Ectodermal cell (in vitro differentiated cells): ENCODE results near the gene IRF1.
"Not testable (repeated sequence)": the region's sequence is repeated elsewhere in the genome, so short reads cannot be mapped to it uniquely, and the experiment has no call there.

Experiments
- H3K27ac ChIP-seq: 2 replicates; pipeline ENCODE4 v1.7.0; 2013; ENCODE audit warnings: mild to moderate bottlenecking, low read depth, low read length; ENCODE audit not compliant: insufficient read depth, poor library complexity, severe bottlenecking
- H3K27me3 ChIP-seq: 2 replicates; pipeline ENCODE4 v1.7.0; 2013; ENCODE audit warnings: mild to moderate bottlenecking, low read length; ENCODE audit not compliant: insufficient read depth, control insufficient read depth, poor library complexity, severe bottlenecking
- H3K36me3 ChIP-seq: one replicate; pipeline ENCODE4 v1.7.0; 2013; ENCODE audit warnings: low read length; ENCODE audit not compliant: control insufficient read depth, insufficient read depth
- H3K4me1 ChIP-seq: one replicate; pipeline ENCODE4 v1.7.0; 2013; ENCODE audit warnings: low read length; ENCODE audit not compliant: control insufficient read depth, insufficient read depth
- H3K4me3 ChIP-seq: 2 replicates; pipeline ENCODE4 v1.7.0; 2013; ENCODE audit warnings: low read depth, low read length, control low read depth; ENCODE audit not compliant: insufficient read depth
- H3K9me3 ChIP-seq: 2 replicates; pipeline ENCODE4 v1.7.0; 2013; ENCODE audit warnings: mild to moderate bottlenecking, low read length, moderate library complexity; ENCODE audit not compliant: control insufficient read depth
- WGBS, 2 experiments: methylation state at CpG; one replicate each; pipeline ENCODE4 v1.1.7; 2013; ENCODE audit warnings: missing lambda C conversion rate in 2 of 2; 5-methylcytosine and 5-hydroxymethylcytosine counted together

IRF1 gene

GRCh38 chr5:132524877-132525276 is 34.3 kb upstream of the IRF1 start:
- H3K4me3 ChIP-seq, H3K4me1 ChIP-seq, H3K36me3 ChIP-seq, H3K9me3 ChIP-seq, H3K27me3 ChIP-seq, H3K27ac ChIP-seq: not testable (repeated sequence)
- WGBS, 2 experiments, result 88 to 93% methylated on average over 5 of the region's 5 CpGs

GRCh38 chr5:132522067-132522466 is 31.5 kb upstream of the IRF1 start:
- WGBS, 2 experiments, result 88 to 92% methylated on average over 1 of the region's 1 CpG

GRCh38 chr5:132513618-132514336 is 23.2 kb upstream of the IRF1 start:
- not testable (repeated sequence) for H3K4me1 ChIP-seq, H3K27me3 ChIP-seq, H3K27ac ChIP-seq, H3K9me3 ChIP-seq, H3K36me3 ChIP-seq, H3K4me3 ChIP-seq
- WGBS, 2 experiments, result 75 to 90% methylated on average over 5 to 21 of the region's 25 CpGs

More at GRCh38 chr5:132522067-132522466, 31.5 kb upstream of the IRF1 start:
- H3K4me1 ChIP-seq, H3K9me3 ChIP-seq, H3K27ac ChIP-seq, H3K4me3 ChIP-seq, H3K36me3 ChIP-seq, H3K27me3 ChIP-seq: not testable (repeated sequence)

- H3K27ac ChIP-seq, result no peak overlapping the region
- H3K36me3 ChIP-seq, result no peaks in the 10 kb centered on the region
- no peak overlapping the region for H3K4me3 ChIP-seq
- H3K4me1 ChIP-seq, result no peaks in the 10 kb centered on the region
- no peaks in the 10 kb centered on the region for H3K27me3 ChIP-seq
- no peaks in the 10 kb centered on the region for H3K9me3 ChIP-seq
Measured at GRCh38 chr5:132510076-132510475, 19.5 kb upstream of the IRF1 start.

GRCh38 chr5:132506094-132506692 is 15.6 kb upstream of the IRF1 start:
- Histone ChIP-seq H3K9me3 (no peaks in the 10 kb centered on the region), H3K4me3 (no peak overlapping the region), H3K36me3 (no peaks in the 10 kb centered on the region), H3K27ac (no peak overlapping the region), H3K27me3 (no peaks in the 10 kb centered on the region), H3K4me1 (no peaks in the 10 kb centered on the region)
- 70 to 81% methylated on average over 1 of the region's 1 CpG for WGBS, 2 experiments

GRCh38 chr5:132505641-132506040 is 15.1 kb upstream of the IRF1 start:
- Histone ChIP-seq H3K4me3 (no peak overlapping the region), H3K27ac (no peak overlapping the region), H3K27me3 (no peaks in the 10 kb centered on the region), H3K9me3 (no peaks in the 10 kb centered on the region), H3K36me3 (no peaks in the 10 kb centered on the region), H3K4me1 (no peaks in the 10 kb centered on the region)
- WGBS, 2 experiments, result 87 to 91% methylated on average over 2 of the region's 2 CpGs

- H3K27ac ChIP-seq, result no peak overlapping the region
- H3K36me3 ChIP-seq, result no peaks in the 10 kb centered on the region
- no peaks in the 10 kb centered on the region for H3K27me3 ChIP-seq
- 85 to 91% methylated on average over 3 to 4 of the region's 4 CpGs for WGBS, 2 experiments
- H3K4me1 ChIP-seq, result no peaks in the 10 kb centered on the region
- no peak overlapping the region for H3K4me3 ChIP-seq
- H3K9me3 ChIP-seq, result no peaks in the 10 kb centered on the region
Measured at GRCh38 chr5:132504746-132505145, 14.2 kb upstream of the IRF1 start.

GRCh38 chr5:132503244-132503643 is 12.7 kb upstream of the IRF1 start:
- H3K36me3 ChIP-seq, result no peaks in the 10 kb centered on the region
- H3K27ac ChIP-seq, result no peak overlapping the region
- WGBS, 2 experiments, result 74% methylated on average over 4 of the region's 4 CpGs
- no peak overlapping the region for H3K4me3 ChIP-seq
- H3K4me1 ChIP-seq, result no peaks in the 10 kb centered on the region
- no peaks in the 10 kb centered on the region for H3K9me3 ChIP-seq
- H3K27me3 ChIP-seq, result no peaks in the 10 kb centered on the region

GRCh38 chr5:132501961-132502931 is 11.7 kb upstream of the IRF1 start:
- H3K36me3 ChIP-seq, result no peaks in the 10 kb centered on the region
- 92 to 93% methylated on average over 10 of the region's 10 CpGs for WGBS, 2 experiments
- H3K4me3 ChIP-seq, result no peak overlapping the region
- no peak overlapping the region for H3K27ac ChIP-seq
- H3K27me3 ChIP-seq, result peaks cover 5% of the 10 kb centered on the region
- no peaks in the 10 kb centered on the region for H3K9me3 ChIP-seq
- H3K4me1 ChIP-seq, result no peaks in the 10 kb centered on the region

GRCh38 chr5:132501629-132501956 is 11.0 kb upstream of the IRF1 start:
- H3K36me3 ChIP-seq, result no peaks in the 10 kb centered on the region
- H3K27me3 ChIP-seq, result peaks cover 8% of the 10 kb centered on the region
- 89 to 93% methylated on average over 4 of the region's 4 CpGs for WGBS, 2 experiments
- no peaks in the 10 kb centered on the region for H3K9me3 ChIP-seq
- H3K27ac ChIP-seq, result no peak overlapping the region
- no peak overlapping the region for H3K4me3 ChIP-seq
- H3K4me1 ChIP-seq, result no peaks in the 10 kb centered on the region
